H1 (cell line): ENCODE measurements around the gene SRMS. TPM values are rescaled to one million over a fixed set of nuclear protein-coding genes. Genes with fewer than 3 reads are reported as not detected.

Experiments used
- CTCF ChIA-PET: fragments of 300-600 bp; sonication (Branson Sonifier 250); formaldehyde crosslinking; loops from one replicate; lab custom pipeline; 2021; ENCODE audit not compliant: partially characterized antibody; lab: Charles Lee
- POLR2A ChIA-PET: fragments of 300-600 bp; sonication (Branson Sonifier 250); formaldehyde crosslinking; loops from one replicate; lab custom pipeline; 2021; ENCODE audit warnings: inconsistent platforms; ENCODE audit not compliant: partially characterized antibody; lab: Charles Lee
- DNase-seq, 2 experiments: peaks; one replicate each; pipeline versions ENCODE4 v3.0.0 to v3.0.0-alpha.2; 2010 to 2022; ENCODE audit warnings: low spot score in 2 of 2, low read depth in 1 of 2, mixed read lengths in 1 of 2
- FAIRE-seq: peaks from 2 replicates; lab custom pipeline; 2011; peaks lifted over from hg19 to GRCh38; lab: Jason Lieb, UNC
- H2AFZ ChIP-seq: 2 replicates; pipeline ENCODE4 v1.8.1; 2012; ENCODE audit warnings: low read length, inconsistent platforms
- H2AK5ac ChIP-seq: 2 replicates; pipeline ENCODE4 v1.6.1; 2013; ENCODE audit warnings: low read depth, low read length
- H2BK120ac ChIP-seq: replicated peaks from 2 replicates; pipeline ENCODE3; 2013; ENCODE audit warnings: low read depth, low read length, inconsistent platforms
- H2BK12ac ChIP-seq: 2 replicates; pipeline ENCODE4 v1.6.1; 2013; ENCODE audit warnings: low read depth, low read length
- H2BK15ac ChIP-seq: 2 replicates; pipeline ENCODE4 v1.6.1; 2013; ENCODE audit warnings: low read length
- H2BK20ac ChIP-seq: 2 replicates; pipeline ENCODE4 v1.6.1; 2013; ENCODE audit warnings: low read length
- H2BK5ac ChIP-seq: 2 replicates; pipeline ENCODE4 v1.6.1; 2013; ENCODE audit warnings: low read depth, low read length
- H3K14ac ChIP-seq: 2 replicates; pipeline ENCODE4 v1.6.1; 2013; ENCODE audit warnings: inconsistent platforms; ENCODE audit not compliant: insufficient read length
- H3K18ac ChIP-seq: 2 replicates; pipeline ENCODE4 v1.6.1; 2013; ENCODE audit warnings: low read length; ENCODE audit errors: extremely low read depth
- H3K23ac ChIP-seq: 2 replicates; pipeline ENCODE4 v1.6.1; 2013; ENCODE audit warnings: inconsistent platforms; ENCODE audit not compliant: insufficient read length
- H3K23me2 ChIP-seq: 2 replicates; pipeline ENCODE4 v1.6.1; 2013; ENCODE audit warnings: low read depth, low read length
- H3K27ac ChIP-seq: 2 replicates; pipeline ENCODE4 v1.6.1; 2011; ENCODE audit warnings: low read depth, low read length, inconsistent platforms
- H3K27me3 ChIP-seq, 4 experiments: replicated peaks in 1 of 4; 1 replicate in 1 of 4; 2 replicates in 3 of 4; pipeline versions ENCODE4 v1.6.1 to v1.8.1; 2011 to 2013; ENCODE audit warnings: low read length in 3 of 4, mild to moderate bottlenecking in 3 of 4, inconsistent platforms in 2 of 4, mixed read lengths in 2 of 4, moderate library complexity in 1 of 4; ENCODE audit not compliant: control insufficient read depth in 3 of 4, insufficient read depth in 3 of 4; ENCODE audit errors: extremely low read depth in 1 of 4
- H3K36me3 ChIP-seq, 4 experiments: 2 replicates each; pipeline versions ENCODE4 v1.6.1 to v1.8.1; 2011 to 2013; ENCODE audit warnings: mild to moderate bottlenecking in 4 of 4, low read length in 3 of 4, moderate library complexity in 2 of 4, control low read depth in 1 of 4, inconsistent platforms in 1 of 4; ENCODE audit not compliant: insufficient read depth in 4 of 4, control insufficient read depth in 2 of 4
- H3K4ac ChIP-seq: replicated peaks from 2 replicates; pipeline ENCODE3; 2013; ENCODE audit warnings: low read length, low read depth, mixed read lengths, inconsistent platforms; ENCODE audit not compliant: insufficient read length
- H3K4me1 ChIP-seq, 4 experiments: replicated peaks in 1 of 4; 1 replicate in 1 of 4; 2 replicates in 3 of 4; pipeline versions ENCODE4 v1.6.1 to v1.8.1; 2011 to 2013; ENCODE audit warnings: low read length in 3 of 4, inconsistent platforms in 2 of 4, mixed read lengths in 1 of 4; ENCODE audit not compliant: insufficient read depth in 4 of 4, control insufficient read depth in 3 of 4
- H3K4me2 ChIP-seq, 2 experiments: 2 replicates each; pipeline versions ENCODE4 v1.6.1 to v1.8.1; 2011 to 2013; ENCODE audit warnings: low read depth in 2 of 2, low read length in 2 of 2, control low read depth in 1 of 2, inconsistent platforms in 1 of 2, mild to moderate bottlenecking in 1 of 2; ENCODE audit not compliant: insufficient read depth in 1 of 2
- H3K4me3 ChIP-seq, 4 experiments: fragments of 200-600, 300-600 bp in 1 of 4; sonication (generic), shearing (Covaris generic), sonication (Bioruptor Twin) in 1 of 4; 2 replicates each; pipeline versions ENCODE4 v1.5.1 to v1.8.1; 2011 to 2016; ENCODE audit warnings: low read length in 4 of 4, low read depth in 3 of 4, control low read depth in 2 of 4, inconsistent platforms in 2 of 4, mild to moderate bottlenecking in 2 of 4, mixed read lengths in 1 of 4, moderate library complexity in 1 of 4; ENCODE audit not compliant: insufficient read depth in 2 of 4; ENCODE audit errors: extremely low read depth in 1 of 4
- H3K56ac ChIP-seq: replicated peaks from 2 replicates; pipeline ENCODE3; 2013; ENCODE audit warnings: low read depth, mild to moderate bottlenecking, mixed read lengths, low read length, inconsistent platforms; ENCODE audit not compliant: insufficient read length
- H3K79me1 ChIP-seq: 2 replicates; pipeline ENCODE4 v1.6.1; 2013; ENCODE audit warnings: low read depth, low read length, control low read depth
- H3K79me2 ChIP-seq, 2 experiments: 2 replicates each; pipeline versions ENCODE4 v1.6.1 to v1.8.1; 2012 to 2013; ENCODE audit warnings: low read length in 2 of 2, mild to moderate bottlenecking in 2 of 2, inconsistent platforms in 1 of 2; ENCODE audit not compliant: insufficient read depth in 2 of 2, control insufficient read depth in 1 of 2
- H3K9ac ChIP-seq, 4 experiments: replicated peaks in 1 of 4; 1 replicate in 1 of 4; 2 replicates in 3 of 4; pipeline versions ENCODE4 v1.6.1 to v1.8.1; 2011 to 2013; ENCODE audit warnings: low read depth in 3 of 4, low read length in 3 of 4, control low read depth in 2 of 4, mild to moderate bottlenecking in 2 of 4, moderate library complexity in 2 of 4, inconsistent platforms in 1 of 4; ENCODE audit errors: extremely low read depth in 1 of 4
- H3K9me3 ChIP-seq, 2 experiments: 2 replicates each; pipeline versions ENCODE4 v1.6.1 to v1.8.1; 2012 to 2013; ENCODE audit warnings: mild to moderate bottlenecking in 2 of 2, moderate library complexity in 2 of 2, control low read depth in 1 of 2, inconsistent platforms in 1 of 2, low read depth in 1 of 2, low read length in 1 of 2, mixed read lengths in 1 of 2; ENCODE audit not compliant: insufficient read depth in 2 of 2
- H4K20me1 ChIP-seq, 2 experiments: replicated peaks in 1 of 2; 2 replicates each; pipeline versions ENCODE3 to v1.8.1; 2011 to 2013; ENCODE audit warnings: inconsistent platforms in 2 of 2, low read length in 2 of 2, mild to moderate bottlenecking in 1 of 2; ENCODE audit not compliant: insufficient read depth in 2 of 2, control insufficient read depth in 1 of 2
- H4K5ac ChIP-seq: 2 replicates; pipeline ENCODE4 v1.6.1; 2013; ENCODE audit warnings: low read length, low read depth, mixed read lengths, inconsistent platforms; ENCODE audit not compliant: insufficient read length
- H4K8ac ChIP-seq: 2 replicates; pipeline ENCODE4 v1.8.0; 2013; ENCODE audit warnings: mild to moderate bottlenecking, moderate library complexity, low read length, inconsistent platforms; ENCODE audit not compliant: insufficient read depth; ENCODE audit errors: extremely low read depth
- H4K91ac ChIP-seq: replicated peaks from 2 replicates; pipeline ENCODE3; 2013; ENCODE audit warnings: low read length, mixed read lengths, inconsistent platforms; ENCODE audit not compliant: insufficient read length
- FOSL1 ChIP-seq: IDR thresholded peaks from 2 replicates; pipeline ENCODE4 v1.6.1; 2011; ENCODE audit warnings: mild to moderate bottlenecking, low read depth, low read length, moderate library complexity; ENCODE audit not compliant: insufficient read depth
- POLR2A ChIP-seq, 2 experiments: IDR thresholded peaks; 1 replicate in 1 of 2; 2 replicates in 1 of 2; pipeline ENCODE4 v1.6.1; 2011; ENCODE audit warnings: low read depth in 2 of 2, low read length in 2 of 2, mild to moderate bottlenecking in 2 of 2; ENCODE audit errors: control extremely low read depth in 1 of 2
- POLR2AphosphoS5 ChIP-seq: IDR thresholded peaks from 2 replicates; pipeline ENCODE4 v1.6.1; 2011; ENCODE audit warnings: low read depth, low read length
- WGBS, 2 experiments: shearing (Covaris generic) in 1 of 2; methylation state at CpG; one replicate each; pipeline versions ENCODE4 v1.1.6 to v1.1.7; 2013 to 2015; ENCODE audit warnings: low lambda C conversion rate in 2 of 2, mixed read lengths in 2 of 2, inconsistent platforms in 1 of 2, low coverage in 1 of 2, missing lambda C conversion rate in 1 of 2; ENCODE audit not compliant: insufficient replicate concordance in 2 of 2, insufficient coverage in 1 of 2, insufficient read length in 1 of 2; ENCODE audit errors: extremely low coverage in 1 of 2, missing lambda C conversion rate in 1 of 2; 5-methylcytosine and 5-hydroxymethylcytosine counted together
- polyA plus RNA-seq, 7 experiments: library from polyadenylated mRNA; depleted of rRNA in 3 of 7; stranded (reverse) in 5 of 7; unstranded in 2 of 7; fragments of >200 nt in 5 of 7; fragments of 200-250 nt in 2 of 7; gene quantifications; 1 replicate in 5 of 7; 2 replicates in 1 of 7; 4 replicates in 1 of 7; pipeline versions ENCODE4 v1.2.1 to v1.2.3, GENCODE V29; 2011 to 2013; ENCODE audit warnings: missing spikeins in 2 of 7, mixed read lengths in 2 of 7
- total RNA-seq: library from RNA; stranded (reverse); fragmentation: NEBNext Ultra II Directional; extraction: Animal tissue kit (Norgen Biotek cat#: 25700); gene quantifications from 2 replicates; pipeline ENCODE4 v1.2.1, GENCODE V29; 2021

SRMS gene
- total and polyA plus RNA-seq, 2 of the 8 experiments (the other 6 are each of a cell fraction or from before 2014, with no cell fraction given) = 0.39 to 0.76 TPM

DNA sequence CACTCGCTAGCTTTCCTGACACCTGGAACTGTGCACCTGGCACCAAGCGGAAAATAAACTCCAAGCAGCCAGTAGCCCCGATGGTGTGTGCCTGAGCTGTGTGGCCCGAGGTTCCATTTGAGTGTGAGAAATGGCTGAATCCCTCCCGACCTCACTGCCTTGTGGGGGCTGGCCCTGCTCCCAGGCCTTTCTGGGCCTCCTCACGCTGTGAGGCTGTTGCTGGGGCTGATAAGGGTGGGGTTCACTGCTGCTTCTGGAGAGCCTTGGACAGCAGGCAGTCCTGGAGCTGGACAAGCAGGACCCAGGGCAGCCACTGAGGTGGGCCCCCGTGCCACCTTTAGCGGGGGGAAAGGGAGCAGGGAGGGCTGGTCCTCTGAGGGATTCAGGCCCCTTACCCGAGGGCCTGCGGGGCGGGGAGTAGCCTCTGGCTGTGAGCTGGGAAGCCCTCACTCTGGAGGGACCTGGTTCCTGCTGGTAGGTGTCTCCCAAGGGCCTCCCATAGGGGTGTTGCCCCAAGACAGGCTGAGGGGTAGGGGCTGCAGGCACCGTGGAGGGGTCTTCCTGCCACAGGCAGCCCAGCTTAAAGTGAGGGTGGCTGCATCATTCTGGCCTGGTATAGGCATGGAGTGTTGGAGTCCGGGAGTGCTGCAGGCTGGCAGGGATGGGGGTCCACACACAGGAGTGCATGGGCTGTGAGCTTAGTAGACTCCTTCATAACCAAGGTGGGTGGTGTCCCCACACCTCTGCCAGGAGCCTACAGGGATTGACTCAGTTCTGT lies 25.3 kb downstream of the SRMS start:
- peak overlapping the region in 2 of 4 experiments; percentile 14 to 37; a peak in 1 of 8 replicates for H3K4me3 ChIP-seq
- no peak overlapping the region for H3K56ac ChIP-seq
- H3K9ac ChIP-seq = no peak overlapping the region; a peak in 1 of 7 replicates
- no peak overlapping the region for H2BK12ac ChIP-seq
- H3K9me3 ChIP-seq = no peaks in the 10 kb centered on the region
- peaks cover 17% of the 10 kb centered on the region; the same call in 1 of the 2 replicates for H3K23me2 ChIP-seq
- peak overlapping the region; percentile 36 to 68 for H3K4me2 ChIP-seq
- H3K79me2 ChIP-seq = peaks cover 0 to 4% of the 10 kb centered on the region in 2 experiments; a peak in 1 of 4 replicates
- POLR2A ChIA-PET = interaction anchor here (0.9 to 4.6 kb wide), 21 partner anchors 10 to 343 kb away, joined by 3 to 59 read pairs (median 5); partner anchors contain the start of genes ARFRP1, COL20A1, PTK6 and SRMS
- no peak overlapping the region for H3K18ac ChIP-seq
- no peak overlapping the region for H2AFZ ChIP-seq
- CTCF ChIA-PET = interaction anchor here (0.6 to 4.2 kb wide), 7 partner anchors 10 to 458 kb away, joined by 3 to 28 read pairs (median 4); partner anchors contain the start of genes PRPF6 and PTK6
- H2BK15ac ChIP-seq = no peak overlapping the region
- peaks cover 0 to 14% (median 0%) of the 10 kb centered on the region in 4 experiments; a peak in 2 of 8 replicates for H3K36me3 ChIP-seq
- no peak overlapping the region for H4K5ac ChIP-seq
- H4K8ac ChIP-seq = peak overlapping the region; percentile 65; the same call in 1 of the 2 replicates
- DNase-seq (peak in 1 of 2 experiments; percentile 47), FAIRE-seq (no peak)
- no peak overlapping the region for H3K23ac ChIP-seq
- H2AK5ac ChIP-seq = no peak overlapping the region
- H4K20me1 ChIP-seq = peaks cover 3 to 22% of the 10 kb centered on the region in 2 experiments
- no peak overlapping the region for H4K91ac ChIP-seq
- TF ChIP-seq POLR2AphosphoS5 = peak; percentile 60; the same call in 1 of the 2 replicates
- TF ChIP-seq FOSL1 = no peak
- peak in 1 of 2 experiments; percentile 55; a peak in 1 of 3 replicates for TF ChIP-seq POLR2A (IDR thresholded peaks at IDR 0.05; ENCODE audit: control extremely low read depth in 1 of 2, low read depth in 2 of 2, low read length in 2 of 2)
- H3K4ac ChIP-seq = peak overlapping the region; percentile 32
- H2BK120ac ChIP-seq = no peak overlapping the region
- H3K27ac ChIP-seq = no peak overlapping the region
- no peak overlapping the region for H2BK5ac ChIP-seq
- H3K14ac ChIP-seq = no peak overlapping the region
- H3K79me1 ChIP-seq = peaks cover 7% of the 10 kb centered on the region; the same call in 1 of the 2 replicates
- H3K27me3 ChIP-seq = peaks cover 0 to 6% (median under 1%) of the 10 kb centered on the region in 4 experiments; a peak in 2 of 7 replicates
- peaks cover 0 to 21% (median 10%) of the 10 kb centered on the region in 4 experiments; a peak in 5 of 7 replicates for H3K4me1 ChIP-seq
- 77% methylated on average over 13 of the region's 13 CpGs; no CpG with 5 or more reads in 1 of the 2 experiments for WGBS, 2 experiments
- no peak overlapping the region for H2BK20ac ChIP-seq
